T-helper 1 cell treated with Interleukin-12 subunit alpha and Interleukin-12 subunit beta and Interleukin-4 antibody, amounts not matched to agents 30 μg/mL and 1 μg/mL, for 36 hours (primary cell): Measurements from ENCODE around the gene POLD2.

Experiments used
- H3K27ac Mint-ChIP-seq: one replicate; pipeline ENCODE4 v1.8.0; 2021; ENCODE audit warnings: mild to moderate bottlenecking, mixed read lengths
- H3K27me3 Mint-ChIP-seq: one replicate; pipeline ENCODE4 v1.8.0; 2021; ENCODE audit warnings: low read depth, mixed read lengths
- H3K36me3 Mint-ChIP-seq: one replicate; pipeline ENCODE4 v1.8.0; 2021; ENCODE audit warnings: low read depth, mixed read lengths
- H3K4me1 Mint-ChIP-seq: one replicate; pipeline ENCODE4 v1.8.0; 2021; ENCODE audit warnings: low read depth, mixed read lengths
- H3K4me3 Mint-ChIP-seq: one replicate; pipeline ENCODE4 v1.8.0; 2021; ENCODE audit warnings: mild to moderate bottlenecking, moderate library complexity, mixed read lengths
- H3K9me3 Mint-ChIP-seq: one replicate; pipeline ENCODE4 v1.8.0; 2021; ENCODE audit warnings: mixed read lengths

Gene POLD2

DNA sequence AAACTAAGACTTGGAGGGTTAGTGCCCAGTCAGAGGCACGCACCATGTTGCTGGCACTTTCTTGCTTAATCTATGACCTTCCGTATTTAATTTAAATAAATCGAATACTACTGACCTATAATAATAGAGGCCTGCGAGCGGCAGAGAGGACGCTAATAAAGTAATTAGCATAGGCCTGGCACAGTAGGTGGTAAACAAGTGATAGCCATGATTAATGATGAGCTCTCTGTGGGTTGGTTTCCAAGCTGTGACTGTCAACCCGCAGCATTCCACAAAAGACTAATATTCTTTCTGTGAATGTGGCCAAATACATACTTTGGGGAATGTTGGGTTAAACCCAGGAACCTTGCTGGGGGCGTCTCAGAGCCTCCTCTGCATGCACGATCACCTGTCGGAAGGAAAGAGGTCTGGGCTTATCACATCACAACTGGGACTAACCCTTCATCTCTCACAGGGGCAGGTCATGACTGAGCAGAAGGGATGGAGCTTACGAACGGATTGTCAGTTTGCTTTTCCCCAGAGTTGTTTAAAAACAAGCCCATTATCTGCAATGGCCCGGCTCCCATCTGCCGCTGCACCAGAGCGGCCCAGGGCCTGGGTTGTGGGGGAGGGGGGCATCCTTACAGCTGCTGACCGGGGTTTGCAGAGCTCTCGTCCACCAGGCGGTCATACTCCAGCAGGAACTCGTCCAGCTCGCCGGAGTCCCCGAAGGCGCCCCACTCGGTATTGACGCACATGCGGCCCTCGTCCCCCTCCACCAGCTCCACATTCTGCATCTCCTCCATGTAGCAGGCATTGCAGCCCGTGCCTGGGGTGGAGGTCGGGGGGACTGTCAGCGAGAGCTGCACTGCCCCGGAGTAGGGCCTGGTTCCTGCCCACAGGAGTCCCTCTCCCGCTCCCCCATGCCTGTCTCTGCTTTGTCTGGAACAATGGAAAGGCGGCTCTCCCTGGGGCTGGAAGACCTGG lies 24.0 kb upstream of the POLD2 start:
- no peak overlapping the region for H3K4me3 Mint-ChIP-seq
- no peaks in the 10 kb centered on the region for H3K9me3 Mint-ChIP-seq
- peaks cover 11% of the 10 kb centered on the region for H3K27me3 Mint-ChIP-seq
- H3K36me3 Mint-ChIP-seq: no peaks in the 10 kb centered on the region
- H3K27ac Mint-ChIP-seq: no peak overlapping the region
- peaks cover 4% of the 10 kb centered on the region for H3K4me1 Mint-ChIP-seq

DNA sequence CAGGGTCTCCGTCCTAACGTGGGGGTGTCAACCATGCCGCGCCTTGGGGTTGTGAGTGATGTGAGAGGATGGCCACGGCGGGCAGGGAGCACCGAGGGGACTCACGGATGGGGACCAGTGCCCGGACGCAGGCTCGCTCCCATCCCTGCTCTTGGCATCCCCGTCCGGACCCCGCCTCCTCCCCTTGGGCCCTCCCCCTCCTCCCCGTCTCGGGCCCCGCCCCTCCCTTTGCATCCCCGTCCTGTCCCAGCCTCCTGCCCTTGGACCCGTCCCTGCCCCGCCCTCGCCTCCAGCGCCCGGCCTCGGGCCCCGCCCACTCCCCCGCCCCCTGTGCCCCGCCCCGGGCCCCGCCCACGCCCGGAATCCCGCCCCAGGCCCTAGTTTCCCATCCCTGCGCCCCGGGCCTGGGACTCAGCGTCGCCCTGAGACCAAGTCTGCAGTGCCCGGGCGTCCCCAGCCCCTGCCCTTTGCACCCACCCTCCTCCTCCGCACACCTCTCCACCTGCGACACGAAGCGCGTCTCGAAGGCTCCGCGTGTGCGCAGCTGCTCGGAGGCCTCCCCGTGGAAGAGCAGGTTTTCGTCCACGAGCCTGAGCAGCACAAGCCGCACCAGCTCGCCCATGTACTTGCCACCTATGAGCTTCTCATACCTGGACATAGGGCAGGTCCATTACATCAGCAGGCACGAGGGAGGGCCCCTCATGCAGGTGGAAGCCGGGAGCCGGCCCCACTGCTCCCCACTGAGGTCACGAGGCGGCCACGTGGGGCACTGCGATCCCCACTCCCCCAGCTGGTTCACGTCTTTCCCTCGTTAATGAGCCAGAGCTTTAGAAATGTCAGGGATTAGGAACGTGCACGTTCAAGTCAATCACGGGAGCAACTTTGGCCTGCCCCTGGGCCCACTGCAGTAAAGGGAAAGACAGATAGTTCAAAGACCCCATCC lies 22.9 kb upstream of the POLD2 start:
- no peaks in the 10 kb centered on the region for H3K36me3 Mint-ChIP-seq
- H3K4me3 Mint-ChIP-seq: peak overlapping the region; percentile 71
- H3K9me3 Mint-ChIP-seq: no peaks in the 10 kb centered on the region
- H3K4me1 Mint-ChIP-seq: peaks cover 4% of the 10 kb centered on the region
- peaks cover 11% of the 10 kb centered on the region for H3K27me3 Mint-ChIP-seq
- H3K27ac Mint-ChIP-seq: no peak overlapping the region

- peaks cover 4% of the 10 kb centered on the region for H3K4me1 Mint-ChIP-seq
- peaks cover 11% of the 10 kb centered on the region for H3K27me3 Mint-ChIP-seq
- H3K9me3 Mint-ChIP-seq: no peaks in the 10 kb centered on the region
- peak overlapping the region; percentile 71 for H3K4me3 Mint-ChIP-seq
- H3K36me3 Mint-ChIP-seq: no peaks in the 10 kb centered on the region
- peak overlapping the region; percentile 59 for H3K27ac Mint-ChIP-seq
Observed at GRCh38 chr7:44145479-44145968, 22.2 kb upstream of the POLD2 start.

- no peak overlapping the region for H3K27ac Mint-ChIP-seq
- H3K27me3 Mint-ChIP-seq: peaks cover 11% of the 10 kb centered on the region
- no peaks in the 10 kb centered on the region for H3K9me3 Mint-ChIP-seq
- no peaks in the 10 kb centered on the region for H3K36me3 Mint-ChIP-seq
- no peak overlapping the region for H3K4me3 Mint-ChIP-seq
- peaks cover 4% of the 10 kb centered on the region for H3K4me1 Mint-ChIP-seq
Observed at GRCh38 chr7:44144968-44145478, 21.7 kb upstream of the POLD2 start.

- Mint-ChIP-seq H3K4me3 (no peak overlapping the region), H3K27ac (no peak overlapping the region), H3K9me3 (no peaks in the 10 kb centered on the region), H3K27me3 (peaks cover 11% of the 10 kb centered on the region), H3K4me1 (peaks cover 4% of the 10 kb centered on the region), H3K36me3 (no peaks in the 10 kb centered on the region)
Observed at GRCh38 chr7:44144426-44144967, 21.1 kb upstream of the POLD2 start.

DNA sequence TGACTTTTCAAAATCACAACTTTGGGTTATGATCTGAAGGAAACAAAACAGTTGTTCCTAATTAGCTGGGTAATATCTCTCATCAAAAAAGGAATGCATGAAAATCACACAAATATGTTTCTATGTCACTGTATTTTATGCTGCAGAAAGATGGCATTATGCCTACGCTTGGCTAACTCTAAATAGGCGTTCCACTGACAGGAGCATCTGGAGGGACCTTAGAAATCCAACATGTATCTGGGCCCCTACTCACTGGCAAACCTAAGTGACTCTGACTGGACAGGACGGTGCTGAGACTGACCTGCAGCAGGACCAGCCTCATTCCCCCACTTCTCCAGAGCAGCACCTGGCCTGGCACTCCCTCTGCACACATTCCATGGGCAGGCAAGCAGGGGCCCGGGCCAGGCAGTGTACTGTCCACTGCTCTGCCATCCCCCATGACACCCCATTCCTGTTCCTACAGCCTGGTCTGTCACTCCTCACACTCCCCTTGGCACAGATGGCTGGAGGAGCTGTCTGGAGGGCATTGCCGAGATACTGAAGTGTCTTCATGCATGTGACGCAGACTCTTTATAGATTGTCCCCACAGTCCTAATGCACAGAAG lies 20.4 kb upstream of the POLD2 start:
- Mint-ChIP-seq H3K36me3 (no peaks in the 10 kb centered on the region), H3K4me3 (no peak overlapping the region), H3K9me3 (no peaks in the 10 kb centered on the region), H3K27ac (no peak overlapping the region), H3K4me1 (peaks cover 4% of the 10 kb centered on the region), H3K27me3 (peaks cover 11% of the 10 kb centered on the region)

DNA sequence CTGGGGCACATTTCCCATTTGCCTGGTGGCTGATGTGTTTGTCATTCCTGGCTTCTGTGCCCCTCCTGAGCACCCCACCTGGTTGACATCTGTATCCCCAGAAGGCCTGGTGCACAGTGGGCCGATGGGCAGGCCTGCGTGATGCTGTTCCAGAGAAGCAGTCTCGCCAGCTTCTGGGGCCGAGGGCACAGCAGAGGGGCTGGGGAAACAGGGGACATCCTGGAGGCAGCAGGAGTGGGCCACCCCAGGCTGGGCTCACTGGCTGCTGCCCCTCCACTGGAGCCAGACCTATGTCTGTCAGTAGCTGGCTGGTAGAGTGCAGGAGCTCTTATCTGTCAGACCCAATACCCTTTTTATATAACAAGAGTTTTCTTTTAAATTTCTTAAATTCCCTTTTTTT lies 18.7 kb upstream of the POLD2 start:
- no peak overlapping the region for H3K27ac Mint-ChIP-seq
- H3K36me3 Mint-ChIP-seq: no peaks in the 10 kb centered on the region

DNA sequence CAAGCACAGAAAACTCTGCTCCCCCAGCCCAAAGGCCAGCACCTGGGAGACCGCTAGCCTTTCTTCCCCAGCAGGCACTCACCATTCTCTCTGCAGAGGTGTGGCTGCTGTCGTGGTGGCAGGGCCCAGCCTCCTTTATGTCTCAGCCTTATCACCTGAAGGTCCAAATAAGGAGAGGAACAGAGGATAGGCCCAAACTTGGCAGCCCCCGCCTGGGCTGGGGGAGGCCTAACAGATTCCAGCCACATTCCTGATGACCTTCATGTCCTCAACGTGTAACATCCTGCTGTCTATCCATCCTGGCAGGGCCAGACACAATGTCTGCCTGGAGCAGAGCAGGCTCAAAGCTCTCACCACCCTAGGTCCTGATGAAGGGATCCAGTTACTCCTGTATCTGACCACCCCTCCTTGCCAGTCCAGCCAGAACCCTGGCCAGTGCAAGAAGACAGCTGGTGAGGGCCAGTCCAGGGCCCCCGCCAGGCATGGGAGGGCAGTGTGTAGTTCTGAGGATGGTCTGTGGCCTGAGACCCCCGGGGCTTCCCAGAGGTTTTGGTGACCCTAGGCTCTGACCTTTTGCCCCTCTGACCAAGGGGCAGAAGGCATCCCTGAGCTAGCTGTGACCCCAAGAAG lies 18.0 kb upstream of the POLD2 start, which contains the start of gene MYL7:
Gene MYL7 (minus strand): TSS at position 112 of the 630 bp plus-strand sequence. CDS start 27 bp downstream, at position 85.
- Mint-ChIP-seq H3K9me3 (no peaks in the 10 kb centered on the region), H3K27me3 (peaks cover 19% of the 10 kb centered on the region), H3K36me3 (no peaks in the 10 kb centered on the region), H3K4me3 (no peak within 1 kb of the TSS), H3K27ac (no peak within 1 kb of the TSS), H3K4me1 (peaks cover 4% of the 10 kb centered on the region)

More for the DNA sequence above, 18.7 kb upstream of the POLD2 start:
- H3K9me3 Mint-ChIP-seq: no peaks in the 10 kb centered on the region
- H3K4me1 Mint-ChIP-seq: peaks cover 4% of the 10 kb centered on the region
- no peak overlapping the region for H3K4me3 Mint-ChIP-seq
- H3K27me3 Mint-ChIP-seq: peaks cover 19% of the 10 kb centered on the region

GRCh38 chr7:44140341-44140740 lies 17.0 kb upstream of the POLD2 start:
- Mint-ChIP-seq H3K27me3 (peaks cover 13% of the 10 kb centered on the region), H3K27ac (no peak overlapping the region), H3K36me3 (no peaks in the 10 kb centered on the region), H3K9me3 (no peaks in the 10 kb centered on the region), H3K4me1 (peaks cover 2% of the 10 kb centered on the region), H3K4me3 (no peak overlapping the region)

GRCh38 chr7:44139311-44140010 lies 16.1 kb upstream of the POLD2 start:
- H3K4me1 Mint-ChIP-seq: no peaks in the 10 kb centered on the region
- H3K4me3 Mint-ChIP-seq: no peak overlapping the region
- no peak overlapping the region for H3K27ac Mint-ChIP-seq
- no peaks in the 10 kb centered on the region for H3K36me3 Mint-ChIP-seq
- H3K9me3 Mint-ChIP-seq: no peaks in the 10 kb centered on the region
- H3K27me3 Mint-ChIP-seq: peaks cover 8% of the 10 kb centered on the region

GRCh38 chr7:44138698-44139097 lies 15.3 kb upstream of the POLD2 start:
- Mint-ChIP-seq H3K9me3 (no peaks in the 10 kb centered on the region), H3K4me1 (no peaks in the 10 kb centered on the region), H3K27me3 (peaks cover 8% of the 10 kb centered on the region), H3K4me3 (no peak overlapping the region), H3K36me3 (no peaks in the 10 kb centered on the region), H3K27ac (no peak overlapping the region)

DNA sequence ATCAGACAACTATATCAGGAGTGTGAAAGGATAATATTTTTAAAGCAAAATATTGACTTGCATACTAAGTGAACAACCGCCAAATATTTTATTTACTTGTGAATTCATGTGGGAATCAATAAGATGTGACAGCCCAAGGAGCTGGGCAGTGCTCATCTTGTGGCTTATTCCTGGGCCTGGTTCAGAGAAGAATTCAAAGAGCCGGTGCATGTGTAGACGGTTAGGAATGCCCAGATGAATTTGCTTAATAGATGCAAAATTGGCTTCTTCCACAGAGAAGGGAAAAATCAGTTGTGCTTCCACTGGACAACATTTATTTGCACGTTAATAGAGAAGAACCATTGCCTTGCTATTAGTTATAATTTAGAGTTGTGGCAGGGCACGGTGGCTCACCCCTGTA lies 13.4 kb upstream of the POLD2 start:
- Mint-ChIP-seq H3K27me3 (peaks cover 8% of the 10 kb centered on the region), H3K4me3 (no peak overlapping the region), H3K27ac (no peak overlapping the region), H3K36me3 (no peaks in the 10 kb centered on the region), H3K9me3 (no peaks in the 10 kb centered on the region), H3K4me1 (no peaks in the 10 kb centered on the region)
